Measurements from ENCODE around the gene CDT1.

DNA sequence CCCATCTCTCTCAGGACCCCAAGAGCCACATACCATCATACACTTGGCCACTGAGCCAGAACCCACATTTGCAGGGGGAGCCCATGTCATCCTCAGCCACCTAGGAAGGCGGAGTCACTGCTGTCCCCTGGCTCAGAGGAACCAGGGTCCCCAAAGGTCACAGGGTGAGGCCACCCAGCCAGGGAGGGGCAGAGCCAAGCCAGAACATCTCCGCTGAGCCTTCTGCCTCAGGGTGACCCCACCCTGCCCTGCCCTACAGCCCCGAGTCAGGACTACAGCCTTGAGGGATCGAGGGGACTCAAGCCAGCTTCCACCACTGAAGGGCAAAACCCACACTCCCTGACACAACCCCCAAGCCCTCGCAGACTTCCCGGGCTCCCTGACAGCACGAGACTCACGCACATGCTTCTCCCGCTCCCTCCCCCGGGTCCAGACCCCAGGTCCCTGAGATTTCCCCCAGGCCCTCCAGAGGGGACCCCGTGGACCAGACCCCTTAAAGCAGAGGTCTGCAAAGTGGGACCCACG, 36.0 kb upstream of the CDT1 start:
- TF ChIP-seq, protein P1, sequence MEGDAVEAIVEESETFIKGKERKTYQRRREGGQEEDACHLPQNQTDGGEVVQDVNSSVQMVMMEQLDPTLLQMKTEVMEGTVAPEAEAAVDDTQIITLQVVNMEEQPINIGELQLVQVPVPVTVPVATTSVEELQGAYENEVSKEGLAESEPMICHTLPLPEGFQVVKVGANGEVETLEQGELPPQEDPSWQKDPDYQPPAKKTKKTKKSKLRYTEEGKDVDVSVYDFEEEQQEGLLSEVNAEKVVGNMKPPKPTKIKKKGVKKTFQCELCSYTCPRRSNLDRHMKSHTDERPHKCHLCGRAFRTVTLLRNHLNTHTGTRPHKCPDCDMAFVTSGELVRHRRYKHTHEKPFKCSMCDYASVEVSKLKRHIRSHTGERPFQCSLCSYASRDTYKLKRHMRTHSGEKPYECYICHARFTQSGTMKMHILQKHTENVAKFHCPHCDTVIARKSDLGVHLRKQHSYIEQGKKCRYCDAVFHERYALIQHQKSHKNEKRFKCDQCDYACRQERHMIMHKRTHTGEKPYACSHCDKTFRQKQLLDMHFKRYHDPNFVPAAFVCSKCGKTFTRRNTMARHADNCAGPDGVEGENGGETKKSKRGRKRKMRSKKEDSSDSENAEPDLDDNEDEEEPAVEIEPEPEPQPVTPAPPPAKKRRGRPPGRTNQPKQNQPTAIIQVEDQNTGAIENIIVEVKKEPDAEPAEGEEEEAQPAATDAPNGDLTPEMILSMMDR (IDR thresholded peaks at IDR 0.05): no peak
- TF ChIP-seq POLR2A (IDR thresholded peaks at IDR 0.05) (no peak), EP300 (IDR thresholded peaks at IDR 0.05) (no peak)

Data from tibial nerve (tissue), 4 donors.